Activated naive CD4-positive, alpha-beta T cell treated with anti-CD3 and anti-CD28 coated beads, Interleukin-2, amount 50 U/mL, for 24 hours (primary cell): ENCODE data around the gene CNKSR3.

ENCODE experiments used
- H3K27ac Mint-ChIP-seq: one replicate; pipeline ENCODE4 v1.8.0; 2021; ENCODE audit warnings: mild to moderate bottlenecking, mixed read lengths
- H3K27me3 Mint-ChIP-seq: one replicate; pipeline ENCODE4 v1.8.0; 2021; ENCODE audit warnings: mixed read lengths
- H3K36me3 Mint-ChIP-seq: one replicate; pipeline ENCODE4 v1.8.0; 2021; ENCODE audit warnings: mixed read lengths
- H3K4me1 Mint-ChIP-seq: one replicate; pipeline ENCODE4 v1.8.0; 2021; ENCODE audit warnings: mixed read lengths
- H3K4me3 Mint-ChIP-seq: one replicate; pipeline ENCODE4 v1.8.0; 2021; ENCODE audit warnings: mild to moderate bottlenecking, mixed read lengths
- H3K9me3 Mint-ChIP-seq: one replicate; pipeline ENCODE4 v1.8.0; 2021; ENCODE audit warnings: mixed read lengths

CNKSR3 gene

DNA sequence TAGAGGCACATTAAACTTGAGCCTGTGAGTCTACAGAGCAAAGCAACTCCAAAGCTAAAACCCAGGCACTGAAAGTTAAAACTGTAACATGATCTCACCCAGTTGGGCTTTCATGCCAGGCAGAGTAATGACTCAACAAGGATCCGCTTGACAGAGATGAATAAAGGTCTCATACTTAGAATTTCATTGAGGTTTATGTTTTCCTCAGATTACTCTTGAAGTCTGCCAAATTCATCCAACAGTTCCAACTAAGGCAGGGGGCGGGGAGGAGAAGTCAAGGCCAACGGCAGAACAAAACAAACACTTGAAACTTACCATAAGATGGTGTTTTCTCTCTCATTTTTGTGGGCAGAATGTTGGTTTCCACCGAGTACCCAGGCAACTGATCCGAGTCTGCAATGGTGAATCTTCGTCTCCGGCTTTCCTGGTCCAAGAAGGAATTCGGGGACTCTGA lies 99.8 kb downstream of the CNKSR3 start:
- Mint-ChIP-seq H3K4me3 (no peak overlapping the region), H3K27ac (no peak overlapping the region), H3K4me1 (no peaks in the 10 kb centered on the region), H3K27me3 (no peaks in the 10 kb centered on the region), H3K36me3 (no peaks in the 10 kb centered on the region), H3K9me3 (no peaks in the 10 kb centered on the region)

DNA sequence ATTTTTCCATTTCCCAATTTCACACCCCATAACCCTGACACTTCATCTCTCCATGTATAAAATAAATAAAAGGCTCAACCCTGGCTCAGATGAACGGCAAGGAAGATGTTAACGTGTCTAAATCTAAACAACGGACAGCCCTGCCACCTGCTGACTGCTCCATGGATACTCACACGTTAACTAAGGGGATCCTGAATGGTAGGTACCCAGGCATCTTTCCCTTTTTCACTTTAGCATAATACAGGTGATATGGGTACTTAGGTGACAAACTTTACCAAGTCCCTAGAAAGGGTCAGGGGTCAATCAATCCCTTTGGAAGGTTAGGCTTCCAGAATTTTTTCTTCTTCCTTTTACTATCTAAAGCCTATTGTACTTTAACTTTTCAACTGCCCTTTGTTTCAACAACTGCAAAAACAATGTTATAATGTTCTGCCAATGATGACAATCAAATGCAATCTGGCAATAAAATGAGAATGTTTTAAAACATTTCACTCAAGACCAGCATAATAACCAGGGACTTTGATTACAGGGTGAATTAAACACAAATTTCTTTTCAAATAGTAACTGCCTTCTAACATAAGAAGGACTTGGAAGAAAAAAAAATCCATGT lies 101.5 kb downstream of the CNKSR3 start:
- Mint-ChIP-seq H3K27me3 (no peaks in the 10 kb centered on the region), H3K27ac (no peak overlapping the region), H3K4me1 (no peaks in the 10 kb centered on the region), H3K36me3 (no peaks in the 10 kb centered on the region), H3K9me3 (no peaks in the 10 kb centered on the region), H3K4me3 (no peak overlapping the region)

DNA sequence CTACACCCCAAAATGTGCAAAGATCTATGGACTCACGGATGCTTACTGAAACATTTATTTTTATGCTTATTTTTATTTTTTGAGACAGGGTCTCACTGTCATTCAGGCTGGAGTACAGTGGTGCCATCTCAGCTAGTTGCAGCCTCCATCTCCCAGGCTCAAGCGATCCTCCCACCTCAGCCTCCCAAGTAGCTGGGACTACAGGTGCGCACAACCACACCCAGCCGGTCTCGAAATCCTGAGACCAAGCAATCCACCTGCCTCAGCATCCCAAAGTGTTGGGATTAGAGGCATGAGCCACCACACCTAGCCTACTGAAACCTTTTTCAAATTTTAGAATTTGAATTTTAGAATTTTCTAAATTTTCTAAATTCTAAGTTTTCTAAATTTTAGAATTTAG lies 103.0 kb downstream of the CNKSR3 start:
- no peak overlapping the region for H3K4me3 Mint-ChIP-seq
- H3K4me1 Mint-ChIP-seq, result no peaks in the 10 kb centered on the region
- no peaks in the 10 kb centered on the region for H3K9me3 Mint-ChIP-seq
- no peaks in the 10 kb centered on the region for H3K27me3 Mint-ChIP-seq
- H3K36me3 Mint-ChIP-seq, result no peaks in the 10 kb centered on the region
- no peak overlapping the region for H3K27ac Mint-ChIP-seq

DNA sequence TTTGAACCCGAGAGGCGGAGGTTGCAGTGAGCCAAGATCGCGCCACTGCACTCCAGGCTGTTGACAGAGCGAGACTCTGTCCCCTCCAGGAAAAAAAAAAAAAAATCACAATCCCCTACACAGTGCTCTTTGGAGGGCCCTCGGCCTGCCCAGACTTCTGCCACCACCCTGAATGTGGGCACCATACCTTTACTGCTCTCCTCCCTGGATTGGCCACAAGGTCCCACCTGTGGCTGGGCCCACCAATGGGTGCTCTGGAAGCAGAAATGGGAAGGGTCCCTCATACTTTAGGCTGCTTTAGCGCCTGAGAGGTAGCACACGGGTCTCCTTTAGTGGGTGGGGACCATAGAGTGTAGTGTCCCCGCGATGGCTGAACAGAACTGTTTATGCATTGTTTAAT lies 103.6 kb downstream of the CNKSR3 start:
- no peaks in the 10 kb centered on the region for H3K4me1 Mint-ChIP-seq
- no peaks in the 10 kb centered on the region for H3K9me3 Mint-ChIP-seq
- H3K4me3 Mint-ChIP-seq, result no peak overlapping the region
- no peak overlapping the region for H3K27ac Mint-ChIP-seq
- H3K27me3 Mint-ChIP-seq, result no peaks in the 10 kb centered on the region
- H3K36me3 Mint-ChIP-seq, result no peaks in the 10 kb centered on the region

DNA sequence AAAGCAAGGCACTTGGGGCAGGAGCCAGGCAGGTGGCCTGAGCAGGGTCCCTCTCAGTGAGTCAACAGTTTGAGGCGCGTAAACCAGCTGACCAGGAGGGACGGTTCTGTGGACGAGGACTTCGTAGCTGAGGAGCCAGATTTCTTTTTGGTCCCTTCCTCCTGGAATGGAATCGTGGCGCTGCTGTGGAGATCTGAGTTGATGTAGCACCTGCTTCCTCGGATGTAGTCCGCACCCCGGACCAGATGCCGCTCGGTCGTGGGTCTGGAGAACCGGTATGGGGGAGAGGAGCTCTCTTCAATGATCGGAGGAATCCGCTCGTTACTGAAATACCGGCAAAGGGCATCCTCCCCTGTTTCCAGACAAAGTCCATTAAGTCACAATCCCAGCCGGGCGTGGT lies 104.2 kb downstream of the CNKSR3 start:
- no peak overlapping the region for H3K27ac Mint-ChIP-seq

DNA sequence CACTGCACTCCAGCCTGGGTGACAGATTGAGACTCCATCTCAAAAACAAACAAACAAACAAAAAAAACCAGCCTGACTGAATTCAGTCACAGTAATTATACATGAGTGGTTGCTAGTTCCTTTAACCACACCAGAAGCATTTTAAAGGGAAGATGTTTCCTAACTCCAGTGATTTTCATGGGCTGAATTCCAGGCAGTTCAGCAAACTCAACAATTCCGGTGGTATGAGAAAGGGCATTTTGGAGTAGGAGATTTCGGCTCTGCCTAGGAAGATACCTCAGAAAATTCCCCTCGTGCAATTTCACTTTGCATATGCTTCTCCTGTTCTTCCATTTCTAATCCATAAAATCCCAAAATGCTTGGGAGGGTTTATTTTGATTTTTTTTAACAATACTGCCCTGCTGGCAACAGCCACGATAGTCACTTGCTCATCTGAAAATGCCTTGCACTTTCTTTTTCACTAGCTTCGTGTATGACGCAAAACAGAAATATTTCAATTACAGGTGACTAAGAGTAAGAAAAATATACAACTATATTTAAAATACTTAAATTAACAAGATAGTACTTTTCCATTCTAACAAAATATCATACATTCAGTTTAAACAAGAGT lies 105.6 kb downstream of the CNKSR3 start:
- Mint-ChIP-seq H3K9me3 (no peaks in the 10 kb centered on the region), H3K36me3 (no peaks in the 10 kb centered on the region), H3K27ac (no peak overlapping the region), H3K4me1 (no peaks in the 10 kb centered on the region), H3K27me3 (no peaks in the 10 kb centered on the region), H3K4me3 (no peak overlapping the region)

More for the DNA sequence above, 104.2 kb downstream of the CNKSR3 start:
- no peaks in the 10 kb centered on the region for H3K36me3 Mint-ChIP-seq
- no peaks in the 10 kb centered on the region for H3K27me3 Mint-ChIP-seq
- H3K4me3 Mint-ChIP-seq, result no peak overlapping the region
- H3K9me3 Mint-ChIP-seq, result no peaks in the 10 kb centered on the region
- no peaks in the 10 kb centered on the region for H3K4me1 Mint-ChIP-seq

DNA sequence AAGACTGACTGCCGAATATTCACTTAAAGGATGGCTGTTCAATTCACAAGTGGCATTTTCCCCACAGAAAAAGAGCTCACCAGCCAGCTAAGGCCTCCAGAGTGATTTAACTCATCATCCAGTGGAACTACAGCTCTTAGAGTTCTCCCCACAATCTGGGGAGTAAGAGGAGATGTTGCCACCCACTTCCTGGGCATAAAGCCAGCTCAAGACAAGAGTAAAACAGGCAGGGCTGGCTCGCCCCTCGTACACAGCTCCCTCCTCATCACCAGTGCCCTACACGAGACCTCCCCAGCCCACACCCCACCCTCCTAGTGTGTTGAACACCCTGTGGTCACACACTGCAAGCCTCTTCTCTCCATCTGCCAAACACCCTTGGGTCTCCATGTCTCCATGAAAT lies 106.7 kb downstream of the CNKSR3 start:
- no peaks in the 10 kb centered on the region for H3K4me1 Mint-ChIP-seq
- no peaks in the 10 kb centered on the region for H3K27me3 Mint-ChIP-seq
- no peaks in the 10 kb centered on the region for H3K36me3 Mint-ChIP-seq
- no peak overlapping the region for H3K4me3 Mint-ChIP-seq
- no peak overlapping the region for H3K27ac Mint-ChIP-seq
- H3K9me3 Mint-ChIP-seq, result no peaks in the 10 kb centered on the region

DNA sequence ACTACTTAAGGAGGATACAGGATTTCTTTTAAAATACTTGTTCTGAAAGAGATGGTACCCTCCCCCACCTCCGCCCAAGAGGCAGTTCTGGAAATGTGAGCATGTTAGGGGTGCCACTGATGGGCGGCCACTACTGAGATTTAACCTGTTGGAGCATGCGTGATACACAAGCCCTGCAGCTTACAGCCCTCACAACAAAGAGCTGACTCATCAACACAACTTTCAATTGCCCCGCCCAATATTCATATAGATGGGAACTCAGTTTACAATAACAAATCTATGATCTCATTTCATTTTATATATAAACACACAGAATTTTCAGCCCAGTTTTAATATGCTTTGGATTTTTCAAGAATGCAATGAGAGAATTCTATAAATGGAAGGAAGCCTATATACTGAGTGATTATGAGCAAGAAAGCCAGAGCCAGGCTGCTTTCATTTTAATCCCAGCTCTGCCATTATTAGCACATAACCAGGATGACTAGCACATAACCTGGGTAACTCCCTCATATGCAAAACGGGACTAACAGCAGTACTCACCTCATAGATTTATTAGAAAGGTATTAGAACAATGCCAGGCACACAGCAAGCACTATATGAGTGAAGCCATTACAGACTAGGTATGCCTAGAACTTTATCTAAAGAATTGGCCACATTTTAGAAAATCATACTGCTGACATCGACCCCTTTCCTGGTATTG lies 108.3 kb downstream of the CNKSR3 start:
- Mint-ChIP-seq H3K4me3 (no peak overlapping the region), H3K9me3 (no peaks in the 10 kb centered on the region), H3K27ac (no peak overlapping the region), H3K36me3 (no peaks in the 10 kb centered on the region), H3K27me3 (no peaks in the 10 kb centered on the region), H3K4me1 (no peaks in the 10 kb centered on the region)

DNA sequence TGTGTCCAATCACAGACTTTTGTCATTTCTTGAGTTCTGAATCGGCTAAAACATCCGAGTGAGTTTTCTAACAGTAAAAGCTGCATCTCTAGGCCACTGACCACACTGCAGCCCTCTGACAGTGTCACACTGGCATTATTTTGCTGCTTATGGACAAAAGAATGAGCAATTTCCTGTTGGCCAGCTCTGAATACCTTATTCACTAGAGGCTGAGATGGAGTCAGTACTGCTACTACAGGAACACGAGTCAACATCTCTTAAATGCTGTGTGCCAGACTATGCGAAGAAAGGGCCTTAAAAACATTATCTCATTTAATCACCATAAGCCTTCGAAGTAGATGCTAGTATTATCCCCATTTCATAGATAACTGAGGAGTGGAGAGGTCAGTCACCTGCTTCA lies 111.4 kb downstream of the CNKSR3 start:
- Mint-ChIP-seq H3K9me3 (no peaks in the 10 kb centered on the region), H3K27ac (no peak overlapping the region), H3K36me3 (no peaks in the 10 kb centered on the region)

DNA sequence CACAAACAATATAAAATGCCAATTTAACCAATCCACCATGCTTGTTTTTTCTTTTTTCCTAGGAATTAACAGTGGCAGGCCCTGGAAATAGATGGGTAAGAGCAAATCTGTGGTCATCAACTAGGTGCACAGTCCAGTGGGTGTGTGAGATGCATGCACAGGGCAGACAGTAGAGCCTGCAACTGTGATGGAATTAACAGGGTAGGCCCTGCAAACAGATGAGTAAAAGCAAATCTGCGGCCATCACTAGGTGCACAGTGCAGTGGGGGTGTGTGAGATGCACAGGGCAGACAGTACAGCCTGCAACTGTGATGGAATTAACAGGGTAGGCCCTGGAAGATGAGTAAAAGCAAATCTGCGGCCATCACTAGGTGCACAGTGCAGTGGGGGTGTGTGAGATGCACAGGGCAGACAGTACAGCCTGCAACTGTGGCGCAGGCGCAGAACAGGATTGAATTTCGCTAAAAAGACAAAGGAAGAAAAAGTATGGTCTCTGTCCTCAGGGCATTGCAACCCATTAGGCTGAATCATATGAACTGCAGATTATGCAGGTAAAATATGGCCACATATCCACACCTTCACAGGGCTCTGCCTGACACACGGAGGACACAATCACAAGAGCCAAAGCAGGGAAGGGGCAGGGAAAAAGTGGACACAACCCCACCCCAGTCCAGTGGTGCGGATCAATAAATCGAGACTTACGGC lies 112.8 kb downstream of the CNKSR3 start:
- no peak overlapping the region for H3K27ac Mint-ChIP-seq
- H3K4me1 Mint-ChIP-seq, result peaks cover 9% of the 10 kb centered on the region
- no peaks in the 10 kb centered on the region for H3K36me3 Mint-ChIP-seq
- H3K9me3 Mint-ChIP-seq, result no peaks in the 10 kb centered on the region
- H3K27me3 Mint-ChIP-seq, result no peaks in the 10 kb centered on the region
- H3K4me3 Mint-ChIP-seq, result no peak overlapping the region

More for the DNA sequence above, 111.4 kb downstream of the CNKSR3 start:
- H3K27me3 Mint-ChIP-seq, result no peaks in the 10 kb centered on the region
- H3K4me1 Mint-ChIP-seq, result peaks cover 9% of the 10 kb centered on the region
- no peak overlapping the region for H3K4me3 Mint-ChIP-seq

DNA sequence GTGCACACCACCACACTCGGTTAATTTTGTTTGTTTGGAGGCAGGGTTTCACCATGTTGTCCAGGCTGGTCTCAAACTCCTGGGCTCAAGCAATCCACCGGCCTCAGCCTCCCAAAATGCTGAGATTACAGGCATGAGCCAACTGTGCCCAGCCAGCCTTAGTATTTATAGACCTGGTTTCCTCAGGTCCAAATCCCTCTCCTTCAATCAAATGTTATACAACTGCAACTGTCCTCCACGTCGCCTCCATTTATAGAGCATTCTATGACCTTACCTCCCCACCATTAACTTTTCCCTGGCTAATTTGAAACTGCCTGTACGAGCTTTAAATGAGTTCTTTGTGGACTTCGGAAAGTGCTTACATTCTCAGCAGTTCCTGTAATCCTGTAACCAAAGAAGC lies 114.6 kb downstream of the CNKSR3 start:
- no peaks in the 10 kb centered on the region for H3K27me3 Mint-ChIP-seq
- no peaks in the 10 kb centered on the region for H3K36me3 Mint-ChIP-seq
- H3K4me1 Mint-ChIP-seq, result peaks cover 9% of the 10 kb centered on the region
- H3K4me3 Mint-ChIP-seq, result no peak overlapping the region
- no peaks in the 10 kb centered on the region for H3K9me3 Mint-ChIP-seq
- H3K27ac Mint-ChIP-seq, result no peak overlapping the region

DNA sequence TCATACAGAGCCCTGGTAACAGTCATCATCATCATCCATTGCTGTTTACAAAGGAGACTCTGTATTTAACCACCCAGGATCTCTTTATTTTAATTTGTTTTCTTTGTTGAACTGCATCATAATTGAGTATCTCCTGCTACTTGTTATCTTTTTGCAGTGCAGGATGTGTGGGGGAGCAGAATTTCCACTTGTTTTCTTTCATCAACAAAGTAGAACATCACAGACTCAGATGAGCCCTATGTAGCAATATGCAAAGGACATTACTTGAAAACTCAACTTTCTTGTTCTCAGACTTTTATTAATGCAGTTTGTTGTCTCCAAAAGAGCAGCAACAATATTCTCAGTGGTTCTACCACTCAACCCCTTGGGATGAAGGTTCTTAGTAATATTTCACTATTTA lies 115.2 kb downstream of the CNKSR3 start:
- Mint-ChIP-seq H3K4me3 (no peak overlapping the region), H3K4me1 (peaks cover 9% of the 10 kb centered on the region), H3K36me3 (no peaks in the 10 kb centered on the region), H3K27ac (no peak overlapping the region), H3K9me3 (no peaks in the 10 kb centered on the region), H3K27me3 (no peaks in the 10 kb centered on the region)

DNA sequence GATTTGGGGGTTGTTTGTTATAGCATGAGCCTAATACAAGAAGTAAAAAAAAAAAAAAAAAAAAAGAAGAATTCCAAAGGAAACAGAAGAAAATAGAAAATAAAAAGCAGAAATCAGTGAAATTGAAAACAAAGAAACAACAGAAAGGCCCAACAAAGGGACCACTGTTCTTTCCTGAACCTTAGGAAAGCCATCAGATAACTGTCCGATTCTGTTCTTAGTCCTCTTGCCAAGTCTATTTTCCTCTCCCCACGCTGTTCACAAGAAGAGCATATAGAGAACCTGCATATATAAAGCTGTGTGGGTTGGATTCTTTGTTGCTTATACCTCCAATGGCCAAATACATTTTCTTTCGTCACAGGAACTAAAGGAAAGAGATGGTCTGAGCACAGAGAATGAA lies 115.9 kb downstream of the CNKSR3 start:
- Mint-ChIP-seq H3K27ac (no peak overlapping the region), H3K36me3 (no peaks in the 10 kb centered on the region), H3K4me3 (no peak overlapping the region), H3K27me3 (no peaks in the 10 kb centered on the region), H3K4me1 (peaks cover 9% of the 10 kb centered on the region), H3K9me3 (no peaks in the 10 kb centered on the region)

DNA sequence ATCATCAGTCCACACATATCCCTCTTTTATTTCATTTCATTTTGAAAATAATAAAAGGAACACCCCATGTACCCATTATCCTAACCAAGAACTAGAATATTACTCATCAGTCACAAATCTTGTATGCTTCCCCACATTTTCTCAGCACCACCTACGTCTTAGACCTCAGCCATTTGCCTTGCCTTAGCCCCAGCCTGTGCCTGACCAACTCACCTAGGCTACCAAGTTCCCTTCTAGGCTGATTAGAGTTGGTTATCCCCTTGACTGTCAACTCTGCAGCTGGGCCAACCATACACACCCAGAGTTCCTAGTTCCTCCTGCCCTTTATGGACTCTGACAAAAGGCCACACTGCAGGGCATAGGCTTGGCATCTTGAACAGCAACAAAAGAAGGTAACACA lies 120.5 kb downstream of the CNKSR3 start:
- Mint-ChIP-seq H3K27ac (no peak overlapping the region), H3K4me1 (peaks cover 4% of the 10 kb centered on the region), H3K27me3 (peaks cover 4% of the 10 kb centered on the region), H3K9me3 (no peaks in the 10 kb centered on the region), H3K4me3 (no peak overlapping the region), H3K36me3 (no peaks in the 10 kb centered on the region)

DNA sequence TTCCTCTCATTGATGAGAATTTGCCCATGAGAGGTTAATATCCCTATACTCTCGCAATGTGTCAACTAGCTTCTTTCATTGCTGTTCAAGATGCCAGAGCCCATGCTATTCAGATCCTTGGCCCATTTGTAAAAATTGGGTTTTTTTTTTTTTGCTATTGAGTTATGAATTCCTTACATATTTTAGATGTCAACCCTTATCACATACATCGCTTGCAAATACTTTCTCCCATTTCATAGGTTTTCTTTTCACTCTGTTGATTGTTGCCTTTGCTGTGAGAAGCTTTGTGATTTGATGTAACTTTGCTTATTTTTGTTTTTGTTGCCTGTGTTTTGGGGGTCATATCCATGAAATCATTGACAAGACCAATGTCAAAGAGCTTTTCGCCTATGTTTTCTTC lies 121.7 kb downstream of the CNKSR3 start:
- H3K27me3 Mint-ChIP-seq, result peaks cover 4% of the 10 kb centered on the region
- H3K9me3 Mint-ChIP-seq, result no peaks in the 10 kb centered on the region
- no peaks in the 10 kb centered on the region for H3K36me3 Mint-ChIP-seq
- H3K4me1 Mint-ChIP-seq, result no peaks in the 10 kb centered on the region
- H3K27ac Mint-ChIP-seq, result no peak overlapping the region
- H3K4me3 Mint-ChIP-seq, result no peak overlapping the region
